Glomerular visceral epithelial cell (primary cell): ENCODE data around the gene RPS6KL1.

Experiments used
- DNase-seq: peaks from one replicate; pipeline ENCODE4 v3.0.0-alpha.2; 2016; ENCODE audit errors: extremely low spot score

Gene RPS6KL1

DNA sequence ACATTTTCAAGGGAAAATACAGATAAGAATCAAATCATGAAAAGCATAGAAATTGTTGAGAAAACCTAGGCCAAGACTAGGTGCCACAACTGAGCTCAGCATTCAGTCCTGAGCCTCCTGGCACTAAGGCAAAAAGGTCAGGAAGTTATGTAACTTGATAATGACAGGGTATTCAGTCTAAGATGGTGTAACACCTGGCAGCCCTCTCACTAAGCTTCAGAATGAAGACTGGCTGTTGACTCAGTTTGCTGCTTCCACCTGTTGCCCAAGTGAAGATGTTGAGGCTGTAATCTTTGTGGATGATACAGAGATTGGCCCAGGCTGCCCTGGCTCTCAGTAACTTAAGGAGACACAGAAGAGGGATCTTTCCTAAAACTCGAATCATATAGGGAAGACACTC, 66.7 kb downstream of the RPS6KL1 start:
- DNase-seq = no peak

DNA sequence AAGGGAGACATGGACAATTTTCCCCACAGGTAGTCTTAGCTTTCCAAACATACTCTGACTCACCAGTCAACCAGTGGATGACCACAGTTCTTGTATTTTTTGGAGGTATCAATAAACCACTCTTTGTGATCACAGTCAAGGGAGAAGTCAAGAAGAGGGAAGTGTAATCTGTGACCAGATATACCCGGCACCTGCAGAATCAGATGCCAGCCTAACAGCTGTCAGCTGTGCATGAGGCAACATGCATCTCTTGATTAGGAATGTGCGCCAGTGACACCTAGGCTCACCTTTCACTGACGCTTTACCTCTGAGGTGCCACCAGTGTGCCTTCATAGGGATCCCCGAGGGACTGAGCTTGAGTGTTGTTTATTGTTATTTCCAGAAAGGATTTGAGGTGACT, 67.1 kb downstream of the RPS6KL1 start:
- no peak for DNase-seq

DNA sequence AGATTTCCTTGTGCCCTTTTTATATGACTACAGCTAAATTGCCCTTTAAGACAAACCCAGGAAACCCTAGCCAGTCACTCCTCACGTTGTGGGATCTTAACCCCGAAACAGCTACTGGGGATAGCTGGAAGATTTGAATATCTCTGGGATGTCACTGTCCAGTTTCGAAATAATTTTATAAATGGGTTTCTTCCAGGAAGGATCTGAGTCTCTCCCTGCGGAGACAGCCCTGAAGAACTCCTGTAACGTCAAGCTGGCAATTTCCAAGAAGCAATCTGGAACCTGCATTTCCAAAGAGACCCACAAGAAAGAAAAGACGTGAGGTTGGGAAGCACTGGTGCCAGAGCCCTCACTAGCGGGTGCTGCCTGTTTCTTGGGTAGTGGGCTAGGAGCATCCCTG, 68.0 kb downstream of the RPS6KL1 start:
- DNase-seq = no peak
